Suprapubic skin (tissue), 3 donors: ENCODE data around the gene TMC4.

Source experiments
- EP300 ChIP-seq: sonication (generic); formaldehyde crosslinking; IDR thresholded peaks from one replicate; pipeline ENCODE4 v1.6.1; 2017; ENCODE audit warnings: antibody characterized with exemption
- POLR2A ChIP-seq, 2 donors: fragments of 450-650 bp; IDR thresholded peaks; one replicate each; pipeline ENCODE4 v1.6.1; 2017; ENCODE audit warnings: antibody characterized with exemption in 2 of 2, mild to moderate bottlenecking in 2 of 2, moderate library complexity in 2 of 2
- TF ChIP-seq, protein P1 (sequence below), 2 donors: fragments of 200-600 bp in 1 of 2; fragments of 450-650 bp in 1 of 2; sonication (generic) in 1 of 2; IDR thresholded peaks; one replicate each; pipeline ENCODE4 v1.5.1; 2016 to 2019; ENCODE audit warnings: antibody characterized with exemption in 2 of 2, mild to moderate bottlenecking in 1 of 2, moderate library complexity in 1 of 2

DNA sequence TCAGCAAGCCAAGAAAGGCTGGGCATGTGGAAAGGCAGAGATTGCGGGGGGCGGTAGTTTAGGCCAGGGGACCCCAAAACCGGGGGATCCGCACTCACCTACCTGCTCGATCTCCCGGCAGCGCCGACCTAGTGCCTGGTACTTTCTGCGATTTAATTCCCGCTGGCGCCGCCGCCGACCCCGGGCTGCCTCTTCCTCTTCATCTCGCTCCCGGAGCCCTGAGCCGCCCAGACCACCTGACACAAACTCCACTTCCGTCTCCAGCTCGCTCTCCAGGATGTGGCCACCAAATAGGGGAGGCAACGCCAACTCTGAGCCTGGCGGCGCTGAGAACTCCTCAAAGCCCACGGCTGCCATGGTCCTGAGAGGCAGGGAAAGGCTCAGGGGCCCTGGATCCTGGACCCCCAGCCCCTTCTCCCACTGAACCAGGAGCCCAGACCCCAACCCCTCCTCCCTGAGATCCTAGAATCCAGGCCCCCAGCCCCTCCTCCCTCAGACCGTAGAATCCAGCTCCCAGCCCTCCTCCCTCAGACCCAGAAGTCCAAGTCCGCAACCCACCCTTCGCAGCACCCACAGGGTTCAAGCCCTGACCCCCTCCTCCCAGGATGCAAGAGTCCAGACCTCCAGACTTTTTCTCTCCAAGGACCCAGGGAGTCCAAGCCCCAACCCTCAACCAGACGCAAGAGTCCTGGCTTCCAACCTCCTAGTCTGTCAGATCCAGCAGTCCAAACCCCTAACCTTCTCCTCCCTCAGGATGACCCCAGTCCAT is 58.4 kb downstream of the TMC4 start:
- TF ChIP-seq, protein P1, sequence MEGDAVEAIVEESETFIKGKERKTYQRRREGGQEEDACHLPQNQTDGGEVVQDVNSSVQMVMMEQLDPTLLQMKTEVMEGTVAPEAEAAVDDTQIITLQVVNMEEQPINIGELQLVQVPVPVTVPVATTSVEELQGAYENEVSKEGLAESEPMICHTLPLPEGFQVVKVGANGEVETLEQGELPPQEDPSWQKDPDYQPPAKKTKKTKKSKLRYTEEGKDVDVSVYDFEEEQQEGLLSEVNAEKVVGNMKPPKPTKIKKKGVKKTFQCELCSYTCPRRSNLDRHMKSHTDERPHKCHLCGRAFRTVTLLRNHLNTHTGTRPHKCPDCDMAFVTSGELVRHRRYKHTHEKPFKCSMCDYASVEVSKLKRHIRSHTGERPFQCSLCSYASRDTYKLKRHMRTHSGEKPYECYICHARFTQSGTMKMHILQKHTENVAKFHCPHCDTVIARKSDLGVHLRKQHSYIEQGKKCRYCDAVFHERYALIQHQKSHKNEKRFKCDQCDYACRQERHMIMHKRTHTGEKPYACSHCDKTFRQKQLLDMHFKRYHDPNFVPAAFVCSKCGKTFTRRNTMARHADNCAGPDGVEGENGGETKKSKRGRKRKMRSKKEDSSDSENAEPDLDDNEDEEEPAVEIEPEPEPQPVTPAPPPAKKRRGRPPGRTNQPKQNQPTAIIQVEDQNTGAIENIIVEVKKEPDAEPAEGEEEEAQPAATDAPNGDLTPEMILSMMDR (IDR thresholded peaks at IDR 0.05) = no peak
- TF ChIP-seq POLR2A (IDR thresholded peaks at IDR 0.05) (no peak), EP300 (no peak)
